GM12801 (cell line): ENCODE measurements around the gene KRT1.

Experiments used
- CTCF ChIP-seq: IDR thresholded peaks from one replicate; pipeline ENCODE4 v1.5.1; 2011; ENCODE audit warnings: control low read depth; ENCODE audit not compliant: insufficient read length; ENCODE audit errors: extremely low read depth

KRT1 gene

DNA sequence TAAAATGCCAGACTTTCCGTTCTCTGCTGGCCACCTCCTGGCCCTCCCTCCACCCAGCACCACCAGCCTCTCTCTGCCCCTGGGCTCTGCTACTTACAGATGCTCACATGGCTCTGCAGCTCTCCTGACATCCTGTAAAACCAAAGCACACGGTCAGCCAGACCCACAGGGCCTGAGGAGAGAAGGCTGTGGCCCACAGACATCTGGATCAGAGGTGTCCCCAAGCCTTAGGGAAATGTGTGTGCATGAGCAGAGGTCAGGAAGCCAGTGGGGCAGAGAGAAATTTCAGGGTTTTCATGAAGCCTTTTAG, 11.6 kb upstream of the KRT1 start:
- TF ChIP-seq CTCF: no peak

DNA sequence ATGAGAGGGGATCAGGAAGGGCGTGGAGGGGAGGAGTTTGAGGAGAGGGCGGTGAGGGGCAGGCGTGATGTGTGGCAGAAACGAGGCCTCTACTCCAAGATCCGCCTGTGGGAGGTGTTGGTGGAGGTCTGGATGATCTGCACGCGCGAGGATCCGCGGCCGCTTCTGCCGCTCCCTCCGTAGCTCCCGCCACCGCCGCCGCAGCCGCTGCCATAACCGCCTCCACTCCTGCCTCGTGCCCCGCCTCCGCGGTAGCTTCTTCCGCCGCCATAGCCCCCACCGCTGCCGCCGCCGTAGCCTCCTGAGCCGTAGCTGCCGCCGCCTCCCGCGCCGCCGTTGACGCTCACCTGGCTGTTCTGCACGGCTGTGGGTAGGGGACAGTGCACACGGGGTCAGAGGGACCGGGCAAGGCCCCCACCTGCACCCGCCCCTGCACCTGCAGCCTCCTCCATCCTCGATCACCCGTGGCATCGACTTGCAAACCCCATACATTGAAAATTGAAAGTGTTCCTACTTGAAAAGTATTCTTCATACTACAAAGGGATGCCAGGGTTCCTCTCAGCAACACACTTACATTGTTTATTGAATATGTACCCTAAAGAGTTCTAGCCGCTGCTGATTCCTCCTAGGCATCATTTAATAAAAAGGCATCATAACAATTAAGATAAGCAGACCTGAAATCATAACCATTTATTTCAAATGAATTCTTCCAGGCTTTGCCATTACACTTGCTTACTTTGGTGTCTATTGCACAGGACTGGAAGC, 11.1 kb upstream of the KRT1 start:
- TF ChIP-seq CTCF: no peak

- no peak for TF ChIP-seq CTCF
Observed at GRCh38 chr12:52690351-52691075, 10.3 kb upstream of the KRT1 start.

GRCh38 chr12:52689936-52690335, 9.7 kb upstream of the KRT1 start:
- TF ChIP-seq CTCF: no peak

DNA sequence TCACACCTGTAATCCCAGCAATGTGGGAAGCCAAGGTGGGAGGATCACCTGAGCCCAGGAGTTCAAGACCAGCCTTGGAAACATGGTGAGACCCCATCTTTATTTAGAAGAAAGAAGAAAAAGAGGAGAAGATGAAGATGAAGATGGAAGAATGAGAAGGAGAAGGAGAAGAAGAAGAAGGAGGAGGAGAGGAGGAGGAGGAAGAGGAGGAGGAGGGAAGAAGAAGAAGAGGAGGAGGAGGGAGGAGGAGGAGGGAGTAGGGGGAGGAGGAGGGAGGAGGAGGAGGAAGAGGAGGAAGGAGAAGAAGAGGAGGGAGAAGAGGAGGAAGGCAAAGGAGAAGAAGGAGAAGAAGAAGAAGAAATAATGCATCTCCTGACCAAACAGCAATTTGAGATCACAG, 9.0 kb upstream of the KRT1 start:
- TF ChIP-seq CTCF: no peak

DNA sequence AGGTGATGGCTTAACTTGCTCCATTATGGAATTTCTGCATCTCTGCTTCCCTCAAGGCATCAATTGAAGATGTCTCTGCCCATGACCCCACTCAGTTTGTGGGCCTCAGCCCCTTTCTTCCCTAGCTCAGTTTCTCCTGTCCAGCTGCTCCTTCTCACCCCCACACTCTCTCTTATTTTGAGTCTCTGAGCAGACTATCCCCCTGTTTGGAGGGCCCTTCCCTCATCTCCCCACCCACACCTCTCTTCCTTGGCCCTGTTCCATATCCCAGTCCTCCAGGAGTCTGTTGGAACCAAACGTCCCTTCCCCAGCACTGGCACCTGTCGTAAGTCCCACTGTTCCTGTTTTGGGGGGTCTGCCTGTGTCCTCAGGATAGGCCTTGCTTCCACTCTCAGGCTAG, 8.3 kb upstream of the KRT1 start:
- TF ChIP-seq CTCF: no peak

- TF ChIP-seq CTCF: no peak
Observed at GRCh38 chr12:52687497-52688385, 7.5 kb upstream of the KRT1 start.
